Measurements from ENCODE around the gene ST3GAL3. TPM values are rescaled to one million over a fixed set of nuclear protein-coding genes. Genes with fewer than 3 reads are reported as not detected.

ST3GAL3 gene
- total RNA-seq, 1 donor from 2014 or later: 14.9 TPM

DNA sequence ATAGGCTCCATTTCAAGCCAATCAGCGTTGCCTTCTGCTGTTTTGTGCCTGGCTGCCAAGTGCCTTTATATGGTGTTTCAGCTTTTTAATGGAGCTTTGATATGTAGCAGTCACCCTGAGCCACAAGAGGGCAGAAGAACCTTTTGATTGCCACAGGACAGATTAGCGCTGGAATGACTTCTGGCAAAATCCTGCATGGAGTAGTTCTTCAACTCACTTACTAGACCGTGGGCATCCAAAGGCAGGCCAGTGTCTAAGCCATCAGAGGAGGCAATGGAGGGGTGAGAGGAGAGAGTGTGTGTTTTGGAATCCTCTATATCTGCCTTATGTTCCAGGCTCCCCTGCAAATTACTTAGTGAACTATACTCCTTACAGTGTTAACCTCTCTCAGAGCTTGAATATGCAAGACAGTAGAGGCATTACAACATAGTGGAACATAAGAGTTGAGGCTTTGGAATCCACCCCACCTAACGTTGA lies 56.2 kb downstream of the ST3GAL3 start:
- Mint-ChIP-seq H3K27ac (ENCODE audit: unreplicated experiment) (no peak overlapping the region), H3K36me3 (ENCODE audit: low read depth, unreplicated experiment) (no peaks in the 10 kb centered on the region), H3K4me3 (ENCODE audit: unreplicated experiment) (no peak overlapping the region), H3K4me1 (ENCODE audit: unreplicated experiment) (peaks cover 34% of the 10 kb centered on the region), H3K27me3 (ENCODE audit: unreplicated experiment) (peaks cover 3% of the 10 kb centered on the region), H3K9me3 (ENCODE audit: unreplicated experiment) (no peaks in the 10 kb centered on the region)
- peak; percentile 67 for DNase-seq (ENCODE audit: low spot score)
- TF ChIP-seq CTCF (IDR thresholded peaks at IDR 0.05; ENCODE audit: unreplicated experiment): peak; percentile 67

GRCh38 chr1:43764581-43764980 lies 57.2 kb downstream of the ST3GAL3 start:
- Mint-ChIP-seq H3K27ac (ENCODE audit: unreplicated experiment) (peak overlapping the region; percentile 3), H3K4me3 (ENCODE audit: unreplicated experiment) (no peak overlapping the region), H3K9me3 (ENCODE audit: unreplicated experiment) (no peaks in the 10 kb centered on the region), H3K27me3 (ENCODE audit: unreplicated experiment) (peaks cover 1% of the 10 kb centered on the region), H3K36me3 (ENCODE audit: low read depth, unreplicated experiment) (no peaks in the 10 kb centered on the region), H3K4me1 (ENCODE audit: unreplicated experiment) (peaks cover 42% of the 10 kb centered on the region)
- no peak for TF ChIP-seq CTCF (IDR thresholded peaks at IDR 0.05; ENCODE audit: unreplicated experiment)
- no peak for DNase-seq (ENCODE audit: low spot score)

DNA sequence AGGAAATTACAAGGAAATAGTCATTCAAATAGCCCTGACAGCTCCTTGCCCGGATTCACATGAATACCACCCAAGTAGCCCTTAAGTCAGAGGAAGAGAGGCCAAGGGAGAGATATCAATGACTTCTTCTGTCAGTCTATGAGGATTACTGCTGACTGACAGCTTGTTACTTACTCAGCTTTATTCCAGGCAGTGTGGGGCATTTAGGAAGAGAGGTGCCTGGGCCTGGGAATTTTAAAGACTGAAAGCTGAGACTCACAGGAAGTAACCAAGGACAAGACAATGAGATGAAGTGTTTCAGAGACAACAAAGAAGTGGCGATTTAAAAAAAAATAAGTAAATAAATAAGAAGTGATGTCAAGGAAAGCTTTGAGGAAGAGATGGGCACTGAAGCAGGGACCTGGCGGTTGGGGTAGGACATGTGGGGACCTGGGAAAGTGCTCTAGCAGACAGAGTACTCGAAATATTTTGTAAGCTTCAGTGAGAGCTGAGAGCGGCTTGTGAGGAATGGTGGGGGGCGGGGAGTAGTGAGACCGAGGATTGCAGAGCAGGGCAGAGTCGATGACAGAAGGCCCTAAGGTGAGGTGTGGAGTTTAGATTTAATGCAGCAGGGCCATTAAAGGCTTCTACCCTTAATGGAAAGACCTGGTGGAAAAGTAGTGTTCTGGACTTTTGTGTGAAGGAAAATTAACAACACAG lies 58.9 kb downstream of the ST3GAL3 start:
- H3K27me3 Mint-ChIP-seq (ENCODE audit: unreplicated experiment): peaks cover 1% of the 10 kb centered on the region
- peak; percentile 37 for DNase-seq (ENCODE audit: low spot score)

GRCh38 chr1:43766818-43767525 lies 59.6 kb downstream of the ST3GAL3 start:
- no peak for DNase-seq (ENCODE audit: low spot score)
- Mint-ChIP-seq H3K4me1 (ENCODE audit: unreplicated experiment) (peaks cover 39% of the 10 kb centered on the region), H3K9me3 (ENCODE audit: unreplicated experiment) (no peaks in the 10 kb centered on the region), H3K27ac (ENCODE audit: unreplicated experiment) (no peak overlapping the region), H3K27me3 (ENCODE audit: unreplicated experiment) (peaks cover 1% of the 10 kb centered on the region), H3K36me3 (ENCODE audit: low read depth, unreplicated experiment) (no peaks in the 10 kb centered on the region), H3K4me3 (ENCODE audit: unreplicated experiment) (no peak overlapping the region)
- no peak for TF ChIP-seq CTCF (IDR thresholded peaks at IDR 0.05; ENCODE audit: unreplicated experiment)

More for the DNA sequence above, 58.9 kb downstream of the ST3GAL3 start:
- no peak for TF ChIP-seq CTCF (IDR thresholded peaks at IDR 0.05; ENCODE audit: unreplicated experiment)
- H3K9me3 Mint-ChIP-seq (ENCODE audit: unreplicated experiment): no peaks in the 10 kb centered on the region
- H3K4me3 Mint-ChIP-seq (ENCODE audit: unreplicated experiment): no peak overlapping the region
- H3K36me3 Mint-ChIP-seq (ENCODE audit: low read depth, unreplicated experiment): no peaks in the 10 kb centered on the region
- peaks cover 42% of the 10 kb centered on the region for H3K4me1 Mint-ChIP-seq (ENCODE audit: unreplicated experiment)
- no peak overlapping the region for H3K27ac Mint-ChIP-seq (ENCODE audit: unreplicated experiment)

DNA sequence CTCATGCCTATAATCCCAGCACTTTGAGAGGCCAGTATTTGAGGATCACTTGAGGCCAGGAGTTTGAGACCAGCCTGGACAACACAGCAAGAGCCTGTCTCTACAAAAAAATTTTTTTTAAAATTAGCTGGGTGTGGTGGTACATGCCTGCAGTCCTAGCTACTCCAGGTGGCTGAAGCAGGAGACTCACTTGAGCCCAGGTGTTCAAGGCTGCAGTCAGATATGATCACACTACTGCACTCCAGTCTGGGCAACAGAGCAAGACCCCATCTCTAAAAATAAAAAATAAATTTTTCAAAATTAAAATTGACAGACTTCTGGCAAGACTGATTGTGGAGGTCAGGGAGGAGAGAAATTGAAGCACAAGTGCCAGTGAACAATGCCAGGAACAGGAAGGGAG lies 60.8 kb downstream of the ST3GAL3 start:
- H3K4me3 Mint-ChIP-seq (ENCODE audit: unreplicated experiment): no peak overlapping the region
- peaks cover 1% of the 10 kb centered on the region for H3K27me3 Mint-ChIP-seq (ENCODE audit: unreplicated experiment)
- no peak for TF ChIP-seq CTCF (IDR thresholded peaks at IDR 0.05; ENCODE audit: unreplicated experiment)
- no peak for DNase-seq (ENCODE audit: low spot score)
- H3K36me3 Mint-ChIP-seq (ENCODE audit: low read depth, unreplicated experiment): no peaks in the 10 kb centered on the region
- H3K27ac Mint-ChIP-seq (ENCODE audit: unreplicated experiment): peak overlapping the region; percentile 80
- peaks cover 35% of the 10 kb centered on the region for H3K4me1 Mint-ChIP-seq (ENCODE audit: unreplicated experiment)
- no peaks in the 10 kb centered on the region for H3K9me3 Mint-ChIP-seq (ENCODE audit: unreplicated experiment)

Measured in endothelial cell (in vitro differentiated cells).